GM23338 (cell line): ENCODE data around the gene MS4A18. TPM values are rescaled to one million over a fixed set of nuclear protein-coding genes. Genes with fewer than 3 reads are reported as not detected.

Source experiments
- ATAC-seq: fragments of 200-7000 bp; cut with Tn5 transposase; 3 replicates; pipeline ENCODE4 v1.9.1; 2020
- DNase-seq: peaks from one replicate; pipeline ENCODE4 v3.0.0-alpha.2; 2015; ENCODE audit warnings: low spot score
- H2AFZ ChIP-seq: fragments of 200-600 bp; sonication (generic); 2 replicates; pipeline ENCODE4 v1.8.0; 2016; ENCODE audit warnings: antibody characterized with exemption, mild to moderate bottlenecking, moderate library complexity
- H3F3A ChIP-seq: fragments of 200-600 bp; sonication (generic); replicated peaks from 2 replicates; pipeline ENCODE4 v1.8.0; 2017; ENCODE audit warnings: antibody characterized with exemption, mixed run types, low read depth
- H3K27ac ChIP-seq: fragments of 200-600 bp; sonication (generic); 2 replicates; pipeline ENCODE4 v1.6.1; 2016; ENCODE audit warnings: low read depth
- H3K27me3 ChIP-seq: fragments of 200-600 bp; sonication (generic); 2 replicates; pipeline ENCODE4 v1.8.0; 2016; ENCODE audit warnings: mild to moderate bottlenecking, mixed run types, moderate library complexity; ENCODE audit not compliant: insufficient read depth
- H3K36me3 ChIP-seq: fragments of 200-600 bp; sonication (generic); 2 replicates; pipeline ENCODE4 v1.8.0; 2016; ENCODE audit warnings: mild to moderate bottlenecking; ENCODE audit not compliant: insufficient read depth
- H3K4me1 ChIP-seq: fragments of 200-600 bp; sonication (generic); 2 replicates; pipeline ENCODE4 v1.8.0; 2016; ENCODE audit warnings: mild to moderate bottlenecking, moderate library complexity; ENCODE audit not compliant: insufficient read depth
- H3K4me2 ChIP-seq: fragments of 200-600 bp; sonication (generic); 2 replicates; pipeline ENCODE4 v1.7.1; 2017; ENCODE audit warnings: mixed run types
- H3K4me3 ChIP-seq: fragments of 200-600 bp; sonication (generic); 2 replicates; pipeline ENCODE4 v1.6.1; 2016; ENCODE audit warnings: mixed run types
- H3K79me2 ChIP-seq: fragments of 200-600 bp; sonication (generic); replicated peaks from 2 replicates; pipeline ENCODE4 v1.8.0; 2017; ENCODE audit warnings: mild to moderate bottlenecking; ENCODE audit not compliant: insufficient read depth
- H3K9me2 ChIP-seq: fragments of 200-600 bp; sonication (generic); 2 replicates; pipeline ENCODE4 v1.8.0; 2017; ENCODE audit not compliant: insufficient read depth
- H4K20me1 ChIP-seq: fragments of 200-600 bp; sonication (generic); replicated peaks from 2 replicates; pipeline ENCODE4 v1.8.0; 2017; ENCODE audit warnings: mild to moderate bottlenecking; ENCODE audit not compliant: insufficient read depth
- H3K27ac Mint-ChIP-seq: 2 replicates; pipeline ENCODE4 v1.8.0; 2020; ENCODE audit warnings: inconsistent platforms, mild to moderate bottlenecking, moderate library complexity, mixed read lengths
- H3K27me3 Mint-ChIP-seq: 3 replicates; pipeline ENCODE4 v1.8.0; 2022; ENCODE audit warnings: low read depth, mild to moderate bottlenecking, moderate library complexity, mixed read lengths, inconsistent platforms; ENCODE audit not compliant: insufficient read depth, poor library complexity
- H3K36me3 Mint-ChIP-seq: 3 replicates; pipeline ENCODE4 v1.8.0; 2021; ENCODE audit warnings: low read depth, mild to moderate bottlenecking, inconsistent platforms, moderate library complexity, mixed read lengths
- H3K4me1 Mint-ChIP-seq: 3 replicates; pipeline ENCODE4 v1.8.0; 2020; ENCODE audit warnings: mild to moderate bottlenecking, inconsistent platforms, mixed read lengths
- H3K4me3 Mint-ChIP-seq: 3 replicates; pipeline ENCODE4 v1.8.0; 2021; ENCODE audit warnings: moderate library complexity, mild to moderate bottlenecking, inconsistent platforms, mixed read lengths
- H3K9me3 Mint-ChIP-seq: 3 replicates; pipeline ENCODE4 v1.8.0; 2020; ENCODE audit warnings: moderate library complexity, mild to moderate bottlenecking, inconsistent platforms, mixed read lengths
- CTCF ChIP-seq, 2 experiments: fragments of 200-600 bp in 1 of 2; sonication (generic) in 1 of 2; conservative IDR thresholded peaks; 2 replicates each; pipeline versions ENCODE4 v1.5.1 to v1.6.1; 2016 to 2017; ENCODE audit warnings: antibody characterized with exemption in 2 of 2, low read depth in 2 of 2, mild to moderate bottlenecking in 2 of 2, moderate library complexity in 1 of 2
- ETS1 ChIP-seq: IDR thresholded peaks from 2 replicates; pipeline ENCODE4 v1.6.1; 2016; ENCODE audit warnings: antibody characterized with exemption
- EZH2phosphoT487 ChIP-seq: fragments of 200-600 bp; sonication (generic); IDR thresholded peaks from one replicate; pipeline ENCODE4 v1.8.1; 2018; ENCODE audit warnings: antibody characterized with exemption; ENCODE audit not compliant: unreplicated experiment
- JUNB ChIP-seq: IDR thresholded peaks from one replicate; pipeline ENCODE4 v1.6.1; 2016; ENCODE audit warnings: antibody characterized with exemption; ENCODE audit not compliant: unreplicated experiment
- POLR2AphosphoS5 ChIP-seq: IDR thresholded peaks from 2 replicates; pipeline ENCODE4 v1.6.1; 2016; ENCODE audit warnings: antibody characterized with exemption, low read depth
- REST ChIP-seq: IDR thresholded peaks from one replicate; pipeline ENCODE4 v1.6.1; 2018; ENCODE audit warnings: antibody characterized with exemption; ENCODE audit not compliant: unreplicated experiment
- STAT1 ChIP-seq: IDR thresholded peaks from one replicate; pipeline ENCODE4 v1.6.1; 2016; ENCODE audit warnings: antibody characterized with exemption; ENCODE audit not compliant: unreplicated experiment
- ZNF114 ChIP-seq: fragments of 250-450 bp; sonication (Bioruptor Pico); IDR thresholded peaks from 2 replicates; pipeline ENCODE4 v1.5.0; 2020; ENCODE audit warnings: mild to moderate bottlenecking, moderate library complexity
- ZNF462 ChIP-seq: fragments of 250-450 bp; sonication (Bioruptor Pico); IDR thresholded peaks from 2 replicates; pipeline ENCODE4 v1.5.0; 2020; ENCODE audit warnings: mild to moderate bottlenecking, moderate library complexity
- polyA plus RNA-seq: library from polyadenylated mRNA; unstranded; fragments of >200 nt; fragmentation: Nextera tagmentation; extraction: Ambion mirVana; gene quantifications from 2 replicates; pipeline ENCODE4 v1.2.1, GENCODE V29; 2016
- total RNA-seq: library from RNA; depleted of rRNA; stranded (reverse); fragments of >200 nt; shearing (Covaris generic); gene quantifications from 2 replicates; pipeline ENCODE4 v1.2.3, GENCODE V29; 2014

The MS4A18 gene
- total and polyA plus RNA-seq, 2 experiments from 2014 or later: not detected

GRCh38 chr11:60764879-60765278 lies 40.4 kb downstream of the MS4A18 start (continued):
- TF ChIP-seq ZNF462 (CRISPR knock-in tag): no peak
- no peak for TF ChIP-seq ZNF114 (CRISPR knock-in tag)

DNA sequence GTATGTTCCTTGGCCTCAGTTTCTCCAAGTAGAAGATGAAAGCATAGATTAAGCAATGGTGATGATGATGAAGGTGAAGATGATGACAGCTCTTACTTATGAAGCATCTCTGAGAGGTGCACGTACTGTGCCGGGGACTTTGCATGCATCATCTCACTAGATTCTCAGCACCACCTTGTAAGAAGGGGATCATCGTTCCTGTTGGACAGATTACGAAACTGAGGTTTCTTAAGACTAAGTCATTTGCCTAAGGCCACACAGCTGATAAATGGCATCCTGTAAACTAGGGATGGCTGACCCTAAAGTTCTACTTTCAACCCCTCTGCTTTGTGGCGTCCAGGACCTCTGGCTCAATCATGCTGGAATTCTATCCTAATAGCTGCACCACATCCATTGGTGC lies 40.8 kb downstream of the MS4A18 start:
- Histone ChIP-seq H3K4me2 (no peak overlapping the region), H3K27ac (no peak overlapping the region), H3F3A (no peaks in the 10 kb centered on the region), H3K36me3 (no peaks in the 10 kb centered on the region), H2AFZ (no peak overlapping the region), H4K20me1 (no peaks in the 10 kb centered on the region), H3K27me3 (peaks cover 17% of the 10 kb centered on the region; the same call in 1 of the 2 replicates), H3K4me3 (no peak overlapping the region), H3K79me2 (no peaks in the 10 kb centered on the region), H3K4me1 (no peaks in the 10 kb centered on the region), H3K9me2 (no peaks in the 10 kb centered on the region; the same call in 1 of the 2 replicates)
- DNase-seq (no peak), ATAC-seq (no peak)
- peaks cover 10% of the 10 kb centered on the region; the same call in 2 of the 3 replicates for H3K9me3 Mint-ChIP-seq
- peaks cover 12% of the 10 kb centered on the region for H3K27me3 Mint-ChIP-seq
- no peaks in the 10 kb centered on the region; the same call in 2 of the 3 replicates for H3K36me3 Mint-ChIP-seq
- no peak overlapping the region for H3K27ac Mint-ChIP-seq
- TF ChIP-seq EZH2phosphoT487: no peak
- TF ChIP-seq CTCF (conservative IDR thresholded peaks at IDR 0.05; ENCODE audit: low read depth in 2 of 2): no peak
- TF ChIP-seq STAT1: no peak
- TF ChIP-seq ETS1: no peak
- no peak for TF ChIP-seq REST
- no peak for TF ChIP-seq POLR2AphosphoS5
- no peak for TF ChIP-seq JUNB
- peaks cover 6% of the 10 kb centered on the region; the same call in 2 of the 3 replicates for H3K4me1 Mint-ChIP-seq
- H3K4me3 Mint-ChIP-seq: no peak overlapping the region
